Measurements from ENCODE around the gene E2F1. TPM values are rescaled to one million over a fixed set of nuclear protein-coding genes. Genes with fewer than 3 reads are reported as not detected.

Gene E2F1
- total and polyA plus RNA-seq, 2 experiments from 2014 or later: 12.1 to 42.6 TPM

DNA sequence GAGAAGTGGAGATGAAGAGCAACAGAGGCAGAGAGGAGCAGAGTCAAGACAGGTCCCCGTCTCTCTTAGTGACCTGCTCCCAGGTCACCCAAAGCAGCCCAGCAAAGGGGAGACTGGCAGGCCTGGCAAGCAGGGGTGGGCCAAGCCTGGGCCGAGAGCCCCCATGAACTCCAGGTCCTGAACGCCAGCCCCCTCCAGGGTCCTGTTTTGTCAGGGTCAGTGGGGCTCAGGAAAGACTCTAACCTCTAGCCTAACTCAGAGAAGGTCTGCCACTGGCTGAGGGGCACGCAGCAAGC is 13.1 kb downstream of the E2F1 start (continued):
- TF ChIP-seq, protein P1, sequence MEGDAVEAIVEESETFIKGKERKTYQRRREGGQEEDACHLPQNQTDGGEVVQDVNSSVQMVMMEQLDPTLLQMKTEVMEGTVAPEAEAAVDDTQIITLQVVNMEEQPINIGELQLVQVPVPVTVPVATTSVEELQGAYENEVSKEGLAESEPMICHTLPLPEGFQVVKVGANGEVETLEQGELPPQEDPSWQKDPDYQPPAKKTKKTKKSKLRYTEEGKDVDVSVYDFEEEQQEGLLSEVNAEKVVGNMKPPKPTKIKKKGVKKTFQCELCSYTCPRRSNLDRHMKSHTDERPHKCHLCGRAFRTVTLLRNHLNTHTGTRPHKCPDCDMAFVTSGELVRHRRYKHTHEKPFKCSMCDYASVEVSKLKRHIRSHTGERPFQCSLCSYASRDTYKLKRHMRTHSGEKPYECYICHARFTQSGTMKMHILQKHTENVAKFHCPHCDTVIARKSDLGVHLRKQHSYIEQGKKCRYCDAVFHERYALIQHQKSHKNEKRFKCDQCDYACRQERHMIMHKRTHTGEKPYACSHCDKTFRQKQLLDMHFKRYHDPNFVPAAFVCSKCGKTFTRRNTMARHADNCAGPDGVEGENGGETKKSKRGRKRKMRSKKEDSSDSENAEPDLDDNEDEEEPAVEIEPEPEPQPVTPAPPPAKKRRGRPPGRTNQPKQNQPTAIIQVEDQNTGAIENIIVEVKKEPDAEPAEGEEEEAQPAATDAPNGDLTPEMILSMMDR (conservative IDR thresholded peaks at IDR 0.05; ENCODE audit: low read depth in 2 of 2): no peak
- TF ChIP-seq STAT1 (IDR thresholded peaks at IDR 0.05; ENCODE audit: unreplicated experiment) (no peak), EZH2 (IDR thresholded peaks at IDR 0.05; ENCODE audit: low read depth, unreplicated experiment) (no peak), CREB1 (CRISPR knock-in tag; IDR thresholded peaks at IDR 0.05; ENCODE audit: low read depth) (no peak), ZNF114 (CRISPR knock-in tag; IDR thresholded peaks at IDR 0.05) (no peak), ZNF331 (CRISPR knock-in tag; IDR thresholded peaks at IDR 0.05; ENCODE audit: low read depth) (no peak), EZH2phosphoT487 (IDR thresholded peaks at IDR 0.05; ENCODE audit: unreplicated experiment) (no peak), NANOG (IDR thresholded peaks at IDR 0.05; ENCODE audit: borderline replicate concordance) (no peak)
- TF ChIP-seq, protein P2, sequence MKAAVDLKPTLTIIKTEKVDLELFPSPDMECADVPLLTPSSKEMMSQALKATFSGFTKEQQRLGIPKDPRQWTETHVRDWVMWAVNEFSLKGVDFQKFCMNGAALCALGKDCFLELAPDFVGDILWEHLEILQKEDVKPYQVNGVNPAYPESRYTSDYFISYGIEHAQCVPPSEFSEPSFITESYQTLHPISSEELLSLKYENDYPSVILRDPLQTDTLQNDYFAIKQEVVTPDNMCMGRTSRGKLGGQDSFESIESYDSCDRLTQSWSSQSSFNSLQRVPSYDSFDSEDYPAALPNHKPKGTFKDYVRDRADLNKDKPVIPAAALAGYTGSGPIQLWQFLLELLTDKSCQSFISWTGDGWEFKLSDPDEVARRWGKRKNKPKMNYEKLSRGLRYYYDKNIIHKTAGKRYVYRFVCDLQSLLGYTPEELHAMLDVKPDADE (IDR thresholded peaks at IDR 0.05): no peak

DNA sequence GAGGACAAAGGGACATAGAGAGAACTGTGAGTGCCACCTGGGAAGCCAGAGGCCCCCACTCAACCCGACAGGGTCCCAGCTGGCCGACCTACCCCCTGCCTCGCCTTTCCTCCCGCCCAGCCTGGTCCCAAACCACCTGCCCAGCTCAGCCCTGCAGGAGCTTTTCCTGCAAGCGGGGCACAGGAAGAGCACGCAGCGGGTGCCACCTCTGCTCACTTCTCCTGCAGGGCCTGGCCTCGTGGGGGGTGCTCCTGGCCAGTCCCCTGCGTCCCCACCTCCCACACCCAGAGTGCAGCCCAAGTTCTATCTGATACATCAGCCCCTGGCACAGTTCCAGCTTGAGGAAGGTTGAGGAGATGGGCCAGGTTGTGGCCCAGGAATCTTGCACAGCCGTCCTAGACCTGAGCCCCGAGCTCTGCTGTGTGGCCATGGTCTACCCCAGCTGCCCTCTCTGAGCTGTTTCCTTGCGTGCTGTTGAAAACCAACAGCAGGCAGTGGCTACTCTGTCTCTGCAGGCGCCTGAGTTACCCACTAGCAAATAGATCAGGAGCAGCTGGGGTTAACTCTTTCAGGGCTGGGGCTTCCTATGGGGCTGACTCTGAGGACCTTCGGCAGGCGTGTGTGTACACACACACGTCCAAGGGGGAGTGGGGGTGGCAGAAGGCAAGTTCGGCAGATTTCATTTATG is 13.6 kb downstream of the E2F1 start:
- DNase-seq (ENCODE audit: low spot score) (no peak), ATAC-seq (no peak)
- Histone ChIP-seq H3K27ac (ENCODE audit: low read depth) (no peak overlapping the region), H3K27me3 (ENCODE audit: insufficient read depth) (peaks cover 8% of the 10 kb centered on the region; the same call in 1 of the 2 replicates), H3K9me2 (ENCODE audit: insufficient read depth) (no peaks in the 10 kb centered on the region), H3K36me3 (ENCODE audit: insufficient read depth) (peaks cover 1% of the 10 kb centered on the region), H2AFZ (no peak overlapping the region), H3F3A (replicated peaks; ENCODE audit: low read depth) (peaks cover 12% of the 10 kb centered on the region; the same call in 1 of the 2 replicates), H3K4me2 (peak overlapping the region; percentile 95), H3K4me3 (peak overlapping the region; percentile 78), H4K20me1 (replicated peaks; ENCODE audit: insufficient read depth) (peaks cover 4% of the 10 kb centered on the region), H3K4me1 (ENCODE audit: insufficient read depth) (peaks cover 19% of the 10 kb centered on the region), H3K79me2 (replicated peaks; ENCODE audit: insufficient read depth) (no peaks in the 10 kb centered on the region; the same call in 1 of the 2 replicates)
- peak overlapping the region; percentile 89 for H3K4me3 Mint-ChIP-seq
- no peaks in the 10 kb centered on the region; the same call in 2 of the 3 replicates for H3K9me3 Mint-ChIP-seq
- H3K27ac Mint-ChIP-seq: no peak overlapping the region
- peaks cover 33% of the 10 kb centered on the region for H3K4me1 Mint-ChIP-seq
- peaks cover 48% of the 10 kb centered on the region for H3K36me3 Mint-ChIP-seq (ENCODE audit: low read depth)
- peaks cover 24% of the 10 kb centered on the region for H3K27me3 Mint-ChIP-seq (ENCODE audit: insufficient read depth, low read depth, poor library complexity)
- TF ChIP-seq ZNF114 (CRISPR knock-in tag; IDR thresholded peaks at IDR 0.05): no peak
- TF ChIP-seq, protein P2 (IDR thresholded peaks at IDR 0.05): no peak
- TF ChIP-seq POLR2AphosphoS5 (IDR thresholded peaks at IDR 0.05; ENCODE audit: low read depth): no peak
- TF ChIP-seq, protein P3, sequence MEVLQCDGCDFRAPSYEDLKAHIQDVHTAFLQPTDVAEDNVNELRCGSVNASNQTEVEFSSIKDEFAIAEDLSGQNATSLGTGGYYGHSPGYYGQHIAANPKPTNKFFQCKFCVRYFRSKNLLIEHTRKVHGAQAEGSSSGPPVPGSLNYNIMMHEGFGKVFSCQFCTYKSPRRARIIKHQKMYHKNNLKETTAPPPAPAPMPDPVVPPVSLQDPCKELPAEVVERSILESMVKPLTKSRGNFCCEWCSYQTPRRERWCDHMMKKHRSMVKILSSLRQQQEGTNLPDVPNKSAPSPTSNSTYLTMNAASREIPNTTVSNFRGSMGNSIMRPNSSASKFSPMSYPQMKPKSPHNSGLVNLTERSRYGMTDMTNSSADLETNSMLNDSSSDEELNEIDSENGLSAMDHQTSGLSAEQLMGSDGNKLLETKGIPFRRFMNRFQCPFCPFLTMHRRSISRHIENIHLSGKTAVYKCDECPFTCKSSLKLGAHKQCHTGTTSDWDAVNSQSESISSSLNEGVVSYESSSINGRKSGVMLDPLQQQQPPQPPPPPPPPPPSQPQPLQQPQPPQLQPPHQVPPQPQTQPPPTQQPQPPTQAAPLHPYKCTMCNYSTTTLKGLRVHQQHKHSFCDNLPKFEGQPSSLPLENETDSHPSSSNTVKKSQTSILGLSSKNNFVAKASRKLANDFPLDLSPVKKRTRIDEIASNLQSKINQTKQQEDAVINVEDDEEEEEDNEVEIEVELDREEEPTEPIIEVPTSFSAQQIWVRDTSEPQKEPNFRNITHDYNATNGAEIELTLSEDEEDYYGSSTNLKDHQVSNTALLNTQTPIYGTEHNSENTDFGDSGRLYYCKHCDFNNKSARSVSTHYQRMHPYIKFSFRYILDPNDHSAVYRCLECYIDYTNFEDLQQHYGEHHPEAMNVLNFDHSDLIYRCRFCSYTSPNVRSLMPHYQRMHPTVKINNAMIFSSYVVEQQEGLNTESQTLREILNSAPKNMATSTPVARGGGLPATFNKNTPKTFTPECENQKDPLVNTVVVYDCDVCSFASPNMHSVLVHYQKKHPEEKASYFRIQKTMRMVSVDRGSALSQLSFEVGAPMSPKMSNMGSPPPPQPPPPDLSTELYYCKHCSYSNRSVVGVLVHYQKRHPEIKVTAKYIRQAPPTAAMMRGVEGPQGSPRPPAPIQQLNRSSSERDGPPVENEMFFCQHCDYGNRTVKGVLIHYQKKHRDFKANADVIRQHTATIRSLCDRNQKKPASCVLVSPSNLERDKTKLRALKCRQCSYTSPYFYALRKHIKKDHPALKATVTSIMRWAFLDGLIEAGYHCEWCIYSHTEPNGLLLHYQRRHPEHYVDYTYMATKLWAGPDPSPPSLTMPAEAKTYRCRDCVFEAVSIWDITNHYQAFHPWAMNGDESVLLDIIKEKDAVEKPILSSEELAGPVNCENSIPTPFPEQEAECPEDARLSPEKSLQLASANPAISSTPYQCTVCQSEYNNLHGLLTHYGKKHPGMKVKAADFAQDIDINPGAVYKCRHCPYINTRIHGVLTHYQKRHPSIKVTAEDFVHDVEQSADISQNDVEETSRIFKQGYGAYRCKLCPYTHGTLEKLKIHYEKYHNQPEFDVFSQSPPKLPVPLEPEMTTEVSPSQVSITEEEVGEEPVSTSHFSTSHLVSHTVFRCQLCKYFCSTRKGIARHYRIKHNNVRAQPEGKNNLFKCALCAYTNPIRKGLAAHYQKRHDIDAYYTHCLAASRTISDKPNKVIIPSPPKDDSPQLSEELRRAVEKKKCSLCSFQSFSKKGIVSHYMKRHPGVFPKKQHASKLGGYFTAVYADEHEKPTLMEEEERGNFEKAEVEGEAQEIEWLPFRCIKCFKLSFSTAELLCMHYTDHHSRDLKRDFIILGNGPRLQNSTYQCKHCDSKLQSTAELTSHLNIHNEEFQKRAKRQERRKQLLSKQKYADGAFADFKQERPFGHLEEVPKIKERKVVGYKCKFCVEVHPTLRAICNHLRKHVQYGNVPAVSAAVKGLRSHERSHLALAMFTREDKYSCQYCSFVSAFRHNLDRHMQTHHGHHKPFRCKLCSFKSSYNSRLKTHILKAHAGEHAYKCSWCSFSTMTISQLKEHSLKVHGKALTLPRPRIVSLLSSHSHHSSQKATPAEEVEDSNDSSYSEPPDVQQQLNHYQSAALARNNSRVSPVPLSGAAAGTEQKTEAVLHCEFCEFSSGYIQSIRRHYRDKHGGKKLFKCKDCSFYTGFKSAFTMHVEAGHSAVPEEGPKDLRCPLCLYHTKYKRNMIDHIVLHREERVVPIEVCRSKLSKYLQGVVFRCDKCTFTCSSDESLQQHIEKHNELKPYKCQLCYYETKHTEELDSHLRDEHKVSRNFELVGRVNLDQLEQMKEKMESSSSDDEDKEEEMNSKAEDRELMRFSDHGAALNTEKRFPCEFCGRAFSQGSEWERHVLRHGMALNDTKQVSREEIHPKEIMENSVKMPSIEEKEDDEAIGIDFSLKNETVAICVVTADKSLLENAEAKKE (CRISPR knock-in tag; IDR thresholded peaks at IDR 0.05): no peak
- no peak for TF ChIP-seq STAT1 (IDR thresholded peaks at IDR 0.05; ENCODE audit: unreplicated experiment)
- TF ChIP-seq NANOG (IDR thresholded peaks at IDR 0.05; ENCODE audit: borderline replicate concordance): no peak
- no peak for TF ChIP-seq ZNF331 (CRISPR knock-in tag; IDR thresholded peaks at IDR 0.05; ENCODE audit: low read depth)
- no peak for TF ChIP-seq EZH2phosphoT487 (IDR thresholded peaks at IDR 0.05; ENCODE audit: unreplicated experiment)
